SK-MEL-5 (cell line): ENCODE measurements around the gene TM9SF3. TPM values are rescaled to one million over a fixed set of nuclear protein-coding genes. Genes with fewer than 3 reads are reported as not detected.

Source experiments
- DNase-seq: peaks from one replicate; pipeline ENCODE4 v3.0.0-alpha.2; 2016; ENCODE audit warnings: low read depth, low spot score
- in situ Hi-C: cut with HindIII; loops from 2 replicates; pipeline ENCODE4 v1.10.0; 2016; ENCODE audit warnings: low sequenced_read_pairs, high pct_unique_total_duplicates, low pct_unique_long_range_greater_than_20kb
- total RNA-seq: library from RNA; depleted of rRNA; stranded (reverse); fragments of >200 nt; shearing (Covaris generic); gene quantifications from 2 replicates; pipeline ENCODE4 v1.2.3, GENCODE V29; 2014

Gene TM9SF3
- total RNA-seq, 1 experiment from 2014 or later = 47.1 TPM

DNA sequence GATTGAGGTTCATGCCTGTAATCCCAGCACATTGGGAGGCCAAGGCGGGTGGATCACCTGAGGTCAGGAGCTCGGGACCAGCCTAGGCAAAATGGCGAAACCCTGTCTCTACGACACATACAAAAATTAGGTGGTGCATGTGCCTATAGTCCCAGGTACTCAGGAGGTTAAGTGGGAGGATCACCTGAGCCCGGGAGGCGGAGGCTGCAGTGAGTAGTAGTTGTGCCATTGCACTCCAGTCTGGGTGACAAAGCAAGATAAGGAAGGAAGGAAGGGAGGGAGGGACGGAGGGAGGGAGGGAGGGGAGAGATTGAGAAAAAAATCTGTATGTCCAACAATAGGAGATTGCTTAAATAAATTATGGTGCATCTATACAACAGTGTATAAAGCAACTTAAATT, 86.3 kb downstream of the TM9SF3 start:
- no peak for DNase-seq
- in situ Hi-C loops = no loop called here

DNA sequence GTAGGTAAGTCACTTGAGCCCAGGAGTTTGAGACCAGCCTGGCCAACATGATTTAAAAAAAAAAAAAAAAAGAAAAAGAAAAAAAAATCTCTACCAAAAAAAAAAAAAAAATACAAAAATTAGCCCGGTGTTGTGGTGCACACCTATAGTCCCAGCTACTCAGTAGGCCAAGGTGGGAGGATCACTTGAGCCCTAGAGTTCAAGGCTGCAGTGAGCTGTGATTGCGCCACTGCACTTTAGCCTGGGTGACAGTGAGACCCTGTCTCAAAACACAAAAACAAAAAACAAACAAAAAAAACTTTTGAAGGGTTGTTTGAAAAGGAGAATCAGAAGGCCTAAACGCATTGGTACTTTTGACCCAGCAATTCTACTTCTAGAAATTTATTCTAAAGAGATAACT, 86.8 kb downstream of the TM9SF3 start:
- no peak for DNase-seq
- in situ Hi-C loops = no loop called here

DNA sequence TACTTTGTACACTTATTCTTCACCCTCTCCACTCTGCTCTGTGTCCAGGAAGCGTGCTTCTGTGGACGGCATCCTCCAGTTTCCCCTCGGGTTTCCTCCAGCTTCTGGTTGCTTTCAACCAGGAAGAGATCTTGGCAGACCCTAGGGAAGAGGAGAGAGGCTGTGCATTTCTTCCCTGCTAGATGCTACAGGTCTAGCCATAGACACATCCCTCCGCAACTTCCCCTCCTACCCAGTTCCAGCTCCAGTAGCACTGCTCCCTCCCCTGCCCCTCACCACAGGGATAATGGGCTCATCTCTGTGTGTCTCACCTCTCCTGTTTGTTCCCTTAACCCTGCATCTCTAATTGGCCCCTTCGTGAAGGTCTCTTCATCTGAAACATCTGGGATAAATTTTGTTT, 89.4 kb downstream of the TM9SF3 start:
- in situ Hi-C loops = no loop called here
- no peak for DNase-seq

DNA sequence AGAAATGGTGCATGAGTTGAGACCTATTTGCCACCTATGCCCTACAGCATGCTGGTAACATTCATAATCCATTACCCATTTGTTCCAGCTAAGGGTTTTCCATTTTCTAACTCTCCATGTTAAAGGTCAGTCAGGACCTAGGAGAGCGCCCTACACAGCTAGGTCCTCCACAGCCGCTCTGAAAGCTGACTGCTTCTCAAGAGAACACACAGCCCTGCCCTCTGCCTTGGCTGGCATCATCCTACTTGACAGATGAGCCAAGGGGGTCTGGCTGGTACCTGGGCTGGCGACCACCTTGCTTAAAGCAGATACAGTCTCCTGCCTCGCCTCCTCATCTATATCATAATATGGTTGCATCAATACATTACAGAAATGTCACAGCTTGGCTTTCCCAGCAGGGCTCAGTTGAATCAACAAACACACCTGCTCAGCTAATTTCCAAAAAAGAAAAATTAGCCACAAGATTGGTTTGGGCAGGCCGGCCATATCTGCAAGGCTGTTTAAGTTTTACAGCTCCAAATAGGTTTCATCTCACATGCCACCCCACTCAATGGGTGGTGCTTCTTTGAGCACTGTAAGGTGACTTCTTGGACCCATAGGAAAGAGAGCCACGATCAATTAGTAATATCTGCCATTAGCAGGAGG, 90.4 kb downstream of the TM9SF3 start:
- in situ Hi-C loops = no loop called here
- peak; percentile 28 for DNase-seq

DNA sequence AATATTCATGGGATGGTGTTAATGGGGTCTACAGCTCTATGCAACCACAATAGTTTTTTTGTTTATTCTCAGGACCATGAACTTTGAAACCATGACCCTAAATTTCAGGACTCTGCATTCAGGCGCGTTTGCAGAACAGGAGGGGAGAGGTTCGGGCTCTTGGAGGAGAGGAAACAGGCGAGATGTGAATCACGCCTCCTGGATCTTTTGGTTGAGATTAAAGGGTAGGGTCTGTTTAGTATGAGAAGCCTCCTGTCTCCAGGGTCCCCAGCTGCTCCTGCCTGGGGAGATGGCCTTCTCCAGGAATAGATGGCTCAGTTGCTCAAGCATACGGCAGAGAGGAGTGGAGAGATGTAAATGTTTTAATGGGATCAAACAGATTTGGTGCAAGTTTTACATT, 91.3 kb downstream of the TM9SF3 start:
- in situ Hi-C loops = no loop called here
- no peak for DNase-seq

DNA sequence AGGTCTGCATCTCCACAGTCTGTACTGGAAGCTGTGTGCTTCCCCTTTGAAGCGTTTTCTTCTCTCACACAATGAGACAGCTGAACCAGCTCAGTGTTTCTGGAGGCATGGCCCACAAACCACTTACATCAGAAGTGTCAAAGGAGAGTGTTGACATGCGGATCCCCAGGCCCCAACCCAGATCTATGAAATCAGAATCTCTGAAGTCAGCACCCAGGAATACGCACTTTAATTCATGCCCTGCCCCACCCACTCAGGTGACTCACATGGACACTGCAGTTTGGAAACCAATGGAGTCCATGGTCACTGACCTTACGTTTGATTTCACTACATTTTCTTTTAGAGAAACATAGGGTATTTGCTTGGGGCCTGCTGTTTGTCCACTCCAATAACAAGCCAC, 92.1 kb downstream of the TM9SF3 start:
- DNase-seq = no peak
- in situ Hi-C loops = no loop called here

DNA sequence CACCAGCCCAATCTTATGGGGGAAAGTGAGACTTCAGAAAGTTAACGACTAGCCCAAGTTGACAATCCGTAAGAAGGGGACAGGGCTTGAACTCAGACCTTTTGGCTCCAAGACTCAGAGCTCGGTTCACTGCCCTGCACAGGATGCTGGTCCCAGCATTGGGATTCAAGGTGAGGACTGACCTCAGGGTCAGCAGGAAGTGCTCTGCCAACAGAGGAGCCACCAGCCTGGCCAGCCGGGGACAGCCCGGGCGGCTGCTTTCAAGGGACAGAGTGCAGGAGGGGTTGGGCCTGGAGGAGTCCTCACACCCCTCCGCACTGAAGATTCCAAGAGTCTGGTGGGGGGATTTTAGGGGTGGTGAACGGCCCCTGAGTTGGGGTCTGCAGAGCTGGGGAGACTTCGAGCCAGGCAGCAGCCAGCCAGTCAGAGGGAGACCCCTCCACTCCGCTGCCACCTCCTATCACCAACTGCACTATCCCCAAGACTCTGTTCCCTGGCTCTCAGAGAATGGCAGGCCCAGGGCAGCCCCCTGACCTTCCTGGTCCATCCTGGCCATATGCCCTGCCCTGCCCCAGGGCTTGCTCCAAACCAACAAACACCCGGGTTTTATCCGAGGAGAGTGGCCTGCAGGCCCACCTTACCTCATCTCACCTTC, 92.8 kb downstream of the TM9SF3 start:
- no peak for DNase-seq
- in situ Hi-C loops = no loop called here

DNA sequence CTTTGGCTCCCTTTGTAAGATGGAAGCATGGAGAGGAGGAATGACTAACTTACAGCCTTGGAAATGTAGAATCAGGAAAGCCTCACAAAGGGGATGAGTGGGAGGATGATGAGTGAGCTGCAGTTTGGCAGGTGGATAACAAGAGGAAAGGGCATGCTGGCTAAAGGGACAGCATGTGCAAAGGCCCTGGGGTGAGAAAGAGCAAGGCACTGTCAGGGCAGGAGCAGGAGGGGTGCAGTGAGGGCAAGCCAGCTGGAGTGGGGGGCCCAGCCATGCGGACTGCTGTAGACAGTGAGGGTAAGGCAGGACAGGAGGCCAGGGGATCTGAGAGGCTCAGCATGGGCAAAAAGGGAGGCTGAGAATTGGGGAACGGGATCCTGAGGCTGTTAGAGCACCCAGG, 93.6 kb downstream of the TM9SF3 start:
- in situ Hi-C loops = no loop called here
- DNase-seq = no peak

DNA sequence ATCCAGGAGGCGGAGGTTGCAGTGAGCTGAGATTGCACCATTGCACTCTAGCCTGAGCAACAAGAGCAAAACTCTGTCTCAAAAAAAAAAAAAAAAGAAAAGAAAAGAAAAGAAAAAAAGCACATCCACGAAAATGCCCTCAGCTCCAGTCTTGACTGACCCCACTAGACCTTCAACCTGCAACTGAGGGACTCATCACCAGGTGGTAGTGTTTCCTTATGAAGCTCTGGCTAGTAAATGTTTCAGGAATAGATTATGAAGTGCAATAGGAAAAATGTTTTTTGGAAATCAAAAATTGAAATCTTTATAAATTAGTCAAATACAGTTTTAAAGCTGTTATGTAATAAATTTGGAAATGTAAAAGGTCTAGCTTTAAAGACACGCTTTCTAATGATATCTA, 95.5 kb downstream of the TM9SF3 start:
- in situ Hi-C loops = no loop called here
- DNase-seq = peak; percentile 17

DNA sequence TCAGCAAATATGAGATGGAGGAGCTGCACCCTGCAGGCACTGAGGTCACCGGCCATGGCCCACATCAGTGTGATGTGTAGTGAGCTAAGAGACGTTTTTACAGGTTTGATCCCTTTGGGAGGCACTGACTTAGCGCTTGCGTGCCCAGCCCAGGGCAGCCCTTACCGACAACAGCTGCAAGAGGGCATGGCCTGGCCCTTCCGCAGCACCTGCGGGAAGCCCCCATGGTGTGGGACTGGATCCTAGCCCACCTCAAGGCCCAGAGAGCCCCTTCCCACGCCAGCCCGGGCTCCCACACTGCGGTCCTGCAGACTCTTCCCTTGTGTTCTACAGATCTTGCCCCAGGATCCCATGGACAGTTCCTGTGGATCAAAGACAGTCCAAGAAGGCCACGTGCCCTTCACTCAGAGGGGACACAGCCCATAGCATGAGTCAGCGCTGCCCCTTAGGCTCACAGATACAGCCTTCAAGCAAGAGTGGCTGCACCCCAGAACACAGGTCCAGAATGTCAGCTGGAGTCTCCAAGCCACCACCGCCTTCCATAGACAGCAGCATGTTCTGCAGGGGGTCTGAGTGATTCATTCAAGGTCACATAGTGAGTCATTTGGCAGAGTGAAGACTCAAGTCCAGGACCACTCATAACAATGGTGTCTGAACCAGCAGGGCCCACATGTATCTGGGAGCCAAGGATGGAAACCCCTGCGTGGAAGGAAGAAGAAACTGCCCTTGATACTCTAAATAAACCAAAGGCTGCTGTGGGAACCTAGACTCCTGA, 98.5 kb downstream of the TM9SF3 start:
- in situ Hi-C loops = no loop called here
- no peak for DNase-seq

DNA sequence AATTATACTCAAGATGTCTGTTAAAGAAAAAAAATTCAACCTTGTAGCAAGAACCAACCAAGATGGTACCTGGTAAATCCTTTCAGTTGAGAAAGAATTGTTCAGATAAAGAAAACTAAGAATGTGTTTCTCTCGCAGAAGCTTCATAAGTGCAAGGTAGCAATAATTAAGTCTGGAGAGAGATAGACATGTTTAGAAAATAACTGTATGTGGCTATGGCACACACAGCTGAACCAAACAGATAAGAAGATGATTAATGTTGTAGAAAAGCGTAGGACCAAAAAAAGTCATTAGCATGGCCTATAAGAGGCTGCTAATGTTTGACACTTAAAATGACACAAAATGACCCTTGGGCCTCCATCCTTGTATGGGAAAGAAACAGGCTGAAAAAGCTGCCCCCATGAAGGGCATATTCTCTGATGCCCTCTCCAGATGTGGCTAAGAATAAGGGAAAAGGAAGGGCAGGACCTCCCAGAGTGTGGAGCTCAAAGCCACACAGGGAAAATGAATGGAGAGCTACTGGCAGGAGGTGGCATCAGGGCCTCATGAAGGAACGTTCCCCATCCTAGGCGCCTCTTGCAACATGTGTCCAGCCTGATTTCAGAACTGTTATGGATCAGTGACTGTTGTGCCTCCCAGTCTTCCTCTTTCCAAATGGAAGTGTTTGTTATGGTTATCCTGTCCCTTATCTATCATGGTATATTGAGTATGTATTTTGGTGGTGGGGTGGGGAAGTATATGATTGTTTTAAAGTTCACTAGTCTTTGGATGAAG, 103.8 kb downstream of the TM9SF3 start:
- DNase-seq = no peak
- in situ Hi-C loops = no loop called here

DNA sequence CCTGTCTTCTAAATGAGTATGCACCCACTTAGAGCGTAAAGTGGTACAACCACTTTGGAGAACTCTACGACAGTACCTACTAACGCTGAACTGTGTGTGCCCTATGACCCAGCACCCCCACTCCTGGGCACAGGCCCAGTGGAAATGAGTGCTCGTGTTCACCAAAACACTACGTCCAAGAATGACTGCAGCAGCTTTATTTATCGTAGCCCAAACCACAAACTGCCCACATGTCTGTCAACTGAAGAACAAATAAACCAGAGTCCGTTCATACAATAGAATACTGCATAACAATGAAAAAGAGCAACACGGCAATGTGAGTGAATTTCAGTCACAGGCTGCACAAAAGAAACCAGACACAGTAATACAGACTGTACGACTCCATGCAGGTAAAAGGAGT, 108.5 kb downstream of the TM9SF3 start:
- in situ Hi-C loops = no loop called here

DNA sequence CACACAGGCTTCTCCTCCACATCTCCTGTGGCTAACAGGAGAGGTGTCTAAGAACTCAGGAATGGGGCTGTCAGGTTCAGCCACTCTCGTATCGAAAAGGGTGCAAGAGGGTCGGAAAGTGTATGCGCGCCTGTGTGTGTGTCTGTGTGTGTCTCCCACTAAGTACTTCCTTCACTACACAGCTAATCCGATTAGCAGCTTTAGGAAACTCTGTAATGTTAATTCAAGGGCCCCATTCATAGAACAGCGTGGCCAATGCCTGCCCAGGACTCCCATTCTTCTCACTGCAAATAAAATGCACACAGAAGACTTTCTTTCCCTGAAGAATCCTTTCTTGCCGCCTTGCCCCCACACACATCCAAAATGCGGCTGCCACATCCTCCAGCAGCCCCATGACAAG, 112.9 kb downstream of the TM9SF3 start:
- DNase-seq = no peak
- in situ Hi-C loops = no loop called here

More for the DNA sequence above, 108.5 kb downstream of the TM9SF3 start:
- no peak for DNase-seq

DNA sequence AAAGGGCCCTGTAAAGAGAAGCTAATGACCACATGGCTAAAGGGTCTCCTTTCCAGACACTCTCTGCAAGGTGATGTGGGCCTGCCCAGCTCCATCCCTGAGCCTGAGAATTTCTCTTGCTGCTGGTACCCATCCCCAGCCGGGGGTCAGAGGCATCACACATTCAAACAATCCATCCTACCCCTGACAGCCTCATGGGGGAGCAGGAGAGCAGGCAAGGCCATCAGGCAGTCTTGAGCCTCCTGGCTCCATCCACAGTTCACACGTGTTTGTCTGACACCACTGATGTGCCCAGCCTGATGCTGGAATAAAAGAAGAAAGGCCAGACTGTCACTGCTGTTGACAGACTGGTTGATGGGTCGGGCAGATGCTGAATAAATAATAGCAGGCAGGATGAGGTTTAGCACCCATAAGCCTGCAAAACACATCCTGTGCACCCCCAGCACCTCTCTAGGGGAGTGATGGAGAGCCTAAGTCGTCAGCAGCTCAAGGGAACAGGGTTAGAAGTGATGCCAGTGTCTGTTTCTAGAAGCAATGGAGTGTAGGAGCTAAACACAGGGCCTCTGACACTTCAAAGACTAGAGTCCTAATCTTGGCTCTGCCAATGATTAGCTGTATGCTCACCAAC, 116.6 kb downstream of the TM9SF3 start:
- DNase-seq = peak; percentile 63
- in situ Hi-C loops = no loop called here

DNA sequence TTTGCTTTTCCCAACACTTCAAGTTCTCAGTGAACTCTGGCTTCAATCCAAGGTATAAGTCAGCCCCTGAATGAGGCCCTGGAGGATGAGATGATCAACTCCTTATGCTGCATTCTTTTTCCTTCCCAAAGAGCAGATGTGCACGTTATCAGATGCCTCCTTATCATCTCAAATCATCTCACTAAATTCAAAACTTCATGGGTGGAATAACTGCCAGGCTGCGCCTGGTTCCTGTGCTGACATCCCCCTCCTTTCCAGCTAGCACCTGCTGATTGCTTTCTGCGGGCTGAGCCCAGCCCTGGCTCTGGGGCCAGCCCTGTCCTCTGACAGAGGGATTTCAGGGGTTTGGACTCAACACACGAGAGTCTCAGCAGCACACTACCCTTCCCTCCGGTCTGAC, 118.0 kb downstream of the TM9SF3 start:
- DNase-seq = no peak
- in situ Hi-C loops = no loop called here
